Thoracic aorta (tissue), 2 donors: ENCODE data around the gene CBX6. TPM values are rescaled to one million over a fixed set of nuclear protein-coding genes. Genes with fewer than 3 reads are reported as not detected.
A peak's percentile ranks its signal among the peaks of the same experiment; 100 is the strongest.

Source experiments
- ATAC-seq: fragments of 150-250 bp; one replicate; pipeline ENCODE4 v1.8.0; 2017; ENCODE audit warnings: low read depth; ENCODE audit not compliant: insufficient number of reproducible peaks, low FRiP score
- DNase-seq: peaks from one replicate; pipeline ENCODE4 v3.0.0-alpha.2; 2020; ENCODE audit warnings: low spot score
- H3K27ac ChIP-seq, 2 donors: fragments of 200-600 bp; sonication (generic); 1 replicate in 1 of 2; 2 replicates in 1 of 2; pipeline ENCODE4 v1.5.1; 2016; ENCODE audit warnings: mild to moderate bottlenecking in 2 of 2, moderate library complexity in 2 of 2
- H3K27me3 ChIP-seq: fragments of 200-600 bp; sonication (generic); replicated peaks from 2 replicates; pipeline ENCODE4 v1.6.0; 2016; ENCODE audit warnings: mild to moderate bottlenecking; ENCODE audit not compliant: insufficient read depth
- H3K36me3 ChIP-seq: fragments of 200-600 bp; sonication (generic); one replicate; pipeline ENCODE4 v1.5.1; 2016
- H3K4me1 ChIP-seq, 2 donors: fragments of 200-600 bp; sonication (generic); 1 replicate in 1 of 2; 2 replicates in 1 of 2; pipeline versions ENCODE4 v1.5.1 to v1.6.0; 2016; ENCODE audit warnings: low read depth in 2 of 2, mild to moderate bottlenecking in 1 of 2; ENCODE audit not compliant: control insufficient read depth in 1 of 2
- H3K4me3 ChIP-seq: fragments of 200-600 bp; sonication (generic); 2 replicates; pipeline ENCODE4 v1.5.1; 2016; ENCODE audit warnings: mild to moderate bottlenecking
- H3K9me3 ChIP-seq: fragments of 200-600 bp; sonication (generic); 2 replicates; pipeline ENCODE4 v1.5.1; 2016
- total RNA-seq, 2 donors: library from RNA; depleted of rRNA; stranded (reverse); fragments of >200 nt; gene quantifications; one replicate each; pipeline versions ENCODE4 v1.1.0 to v1.2.3, GENCODE V29; 2016
- TF ChIP-seq, protein P1 (sequence below): fragments of 200-600 bp; sonication (generic); IDR thresholded peaks from one replicate; pipeline ENCODE4 v1.5.1; 2019; ENCODE audit warnings: antibody characterized with exemption

The CBX6 gene
- total RNA-seq, 2 donors from 2014 or later = 80.1 to 111 TPM

DNA sequence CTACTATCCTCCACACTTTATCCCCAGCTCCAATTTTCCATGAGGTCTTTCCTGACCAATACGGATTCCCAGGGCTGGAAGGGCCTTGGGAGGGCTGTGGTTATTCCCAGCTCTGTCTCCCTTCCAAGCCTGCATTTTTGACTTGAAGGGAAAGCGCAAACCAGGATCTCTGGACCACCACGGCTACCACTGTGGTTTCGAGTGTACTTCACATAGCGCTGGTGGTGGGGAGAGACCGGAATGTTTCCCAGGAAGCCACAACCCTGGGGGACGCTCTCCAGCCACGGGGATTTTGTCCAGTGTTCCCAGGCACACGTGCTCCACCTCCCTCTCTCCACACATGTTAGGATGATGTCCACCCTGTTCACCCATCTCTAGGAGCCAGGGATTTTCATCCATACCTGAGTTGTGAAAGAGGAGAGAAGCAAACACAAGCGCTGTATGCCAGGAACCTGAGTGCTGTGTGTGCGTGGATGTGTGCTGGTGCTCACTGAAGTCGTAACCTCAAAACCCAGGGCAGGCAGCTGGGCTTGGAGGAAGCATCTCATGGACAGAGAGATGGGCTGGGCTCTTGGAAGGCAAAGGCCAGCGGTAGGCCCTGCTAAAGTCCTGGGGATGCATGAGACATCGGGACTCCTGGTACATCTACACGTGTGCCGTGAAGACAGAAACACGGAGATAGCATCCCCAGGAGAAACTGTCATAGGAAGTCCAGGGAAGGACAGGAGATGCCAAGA lies 26.8 kb downstream of the CBX6 start:
- H3K4me3 ChIP-seq = no peak overlapping the region
- H3K27ac ChIP-seq = peak overlapping the region; percentile 88 to 93
- no peak for ATAC-seq

DNA sequence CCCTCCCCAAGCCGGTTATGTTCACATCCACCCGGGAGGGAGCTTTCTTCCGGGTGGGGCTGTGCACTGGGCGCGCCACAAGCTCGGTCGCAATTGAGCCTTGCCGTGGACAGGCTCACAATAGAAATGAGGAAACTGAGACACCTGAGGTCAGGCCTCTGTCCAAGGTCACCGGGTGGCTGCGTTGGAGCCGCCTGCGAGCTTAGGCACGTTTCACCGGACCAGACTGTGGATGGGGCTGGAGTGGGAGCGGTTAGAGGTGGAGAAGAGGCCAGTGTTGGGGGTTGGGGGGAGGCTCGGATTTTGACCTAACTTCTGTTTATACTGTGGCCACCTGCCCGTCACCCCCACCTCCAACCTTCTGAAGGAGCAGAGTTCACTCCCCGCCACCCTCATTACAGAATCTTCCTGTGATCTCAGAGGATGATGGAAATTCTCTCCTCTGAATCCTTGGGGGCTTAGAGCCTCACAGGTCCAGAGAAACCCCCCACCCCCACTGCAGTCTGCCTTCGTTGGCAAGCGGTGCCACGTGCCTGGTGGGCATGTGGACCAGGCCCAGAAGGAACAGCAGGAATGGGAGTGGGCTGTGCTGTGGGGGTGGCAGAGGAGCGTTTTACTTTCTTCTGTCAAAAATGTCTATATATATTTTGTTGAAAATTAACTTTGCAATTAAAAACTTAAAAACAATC lies 27.6 kb downstream of the CBX6 start:
- Histone ChIP-seq H3K4me1 (peaks cover 27 to 65% of the 10 kb centered on the region in 2 donors), H3K4me3 (peak overlapping the region; percentile 68)

More for the DNA sequence above, 26.8 kb downstream of the CBX6 start:
- no peak for DNase-seq
- H3K9me3 ChIP-seq = no peaks in the 10 kb centered on the region
- peaks cover 27 to 65% of the 10 kb centered on the region in 2 donors for H3K4me1 ChIP-seq
- H3K36me3 ChIP-seq = no peaks in the 10 kb centered on the region
- no peaks in the 10 kb centered on the region for H3K27me3 ChIP-seq
- TF ChIP-seq, protein P1, sequence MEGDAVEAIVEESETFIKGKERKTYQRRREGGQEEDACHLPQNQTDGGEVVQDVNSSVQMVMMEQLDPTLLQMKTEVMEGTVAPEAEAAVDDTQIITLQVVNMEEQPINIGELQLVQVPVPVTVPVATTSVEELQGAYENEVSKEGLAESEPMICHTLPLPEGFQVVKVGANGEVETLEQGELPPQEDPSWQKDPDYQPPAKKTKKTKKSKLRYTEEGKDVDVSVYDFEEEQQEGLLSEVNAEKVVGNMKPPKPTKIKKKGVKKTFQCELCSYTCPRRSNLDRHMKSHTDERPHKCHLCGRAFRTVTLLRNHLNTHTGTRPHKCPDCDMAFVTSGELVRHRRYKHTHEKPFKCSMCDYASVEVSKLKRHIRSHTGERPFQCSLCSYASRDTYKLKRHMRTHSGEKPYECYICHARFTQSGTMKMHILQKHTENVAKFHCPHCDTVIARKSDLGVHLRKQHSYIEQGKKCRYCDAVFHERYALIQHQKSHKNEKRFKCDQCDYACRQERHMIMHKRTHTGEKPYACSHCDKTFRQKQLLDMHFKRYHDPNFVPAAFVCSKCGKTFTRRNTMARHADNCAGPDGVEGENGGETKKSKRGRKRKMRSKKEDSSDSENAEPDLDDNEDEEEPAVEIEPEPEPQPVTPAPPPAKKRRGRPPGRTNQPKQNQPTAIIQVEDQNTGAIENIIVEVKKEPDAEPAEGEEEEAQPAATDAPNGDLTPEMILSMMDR = no peak

DNA sequence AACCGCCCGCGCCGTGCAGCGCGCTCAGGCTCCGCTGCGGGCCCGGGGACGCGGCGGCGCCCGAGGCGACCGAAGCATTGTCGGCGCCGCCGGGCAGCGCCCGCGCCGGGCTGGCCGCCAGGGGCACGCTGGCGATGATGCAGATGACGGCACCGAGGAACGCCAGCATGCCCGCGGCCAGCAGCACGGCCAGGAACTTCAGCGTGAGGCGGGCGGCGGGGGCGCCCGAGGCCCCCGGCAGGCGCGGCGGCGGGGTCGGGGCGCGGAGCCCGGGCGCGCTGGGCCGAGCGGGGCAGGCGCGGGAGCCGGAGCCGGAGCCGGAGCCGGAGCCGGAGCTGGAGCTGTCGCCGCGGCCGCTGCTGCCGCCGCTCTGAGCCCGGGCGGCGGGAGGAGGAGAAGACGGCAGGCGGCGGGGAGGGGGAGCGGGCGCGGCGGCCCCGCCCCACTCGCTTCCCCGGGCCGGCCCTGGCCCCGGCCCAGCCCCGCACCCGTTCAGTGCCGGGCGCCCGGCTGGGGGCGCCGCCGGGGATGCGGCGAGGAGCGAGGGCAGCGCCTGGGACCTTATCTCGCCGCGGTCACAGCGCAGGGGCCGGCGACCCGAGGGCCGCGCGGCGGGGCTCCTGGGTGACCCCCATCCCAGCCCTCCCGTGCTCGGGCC lies 28.2 kb downstream of the CBX6 start, which contains the start of gene NPTXR:
TSS of gene NPTXR (minus strand) at position 372 of the 658 bp plus-strand sequence.
- peak; percentile 31 for ATAC-seq
- peak within 1 kb of the TSS; percentile 88 to 93 for H3K27ac ChIP-seq
- H3K9me3 ChIP-seq = no peaks in the 10 kb centered on the region
- no peaks in the 10 kb centered on the region for H3K36me3 ChIP-seq
- H3K4me3 ChIP-seq = peak within 1 kb of the TSS; percentile 85
- TF ChIP-seq, protein P1 = no peak
- peaks cover 27 to 65% of the 10 kb centered on the region in 2 donors for H3K4me1 ChIP-seq
- no peaks in the 10 kb centered on the region for H3K27me3 ChIP-seq
- DNase-seq = no peak

More for the DNA sequence above, 27.6 kb downstream of the CBX6 start:
- Histone ChIP-seq H3K27ac (peak overlapping the region; percentile 88 to 93), H3K36me3 (no peaks in the 10 kb centered on the region), H3K27me3 (no peaks in the 10 kb centered on the region), H3K9me3 (no peaks in the 10 kb centered on the region)
- DNase-seq = no peak
- no peak for ATAC-seq
- TF ChIP-seq, protein P1 = no peak

DNA sequence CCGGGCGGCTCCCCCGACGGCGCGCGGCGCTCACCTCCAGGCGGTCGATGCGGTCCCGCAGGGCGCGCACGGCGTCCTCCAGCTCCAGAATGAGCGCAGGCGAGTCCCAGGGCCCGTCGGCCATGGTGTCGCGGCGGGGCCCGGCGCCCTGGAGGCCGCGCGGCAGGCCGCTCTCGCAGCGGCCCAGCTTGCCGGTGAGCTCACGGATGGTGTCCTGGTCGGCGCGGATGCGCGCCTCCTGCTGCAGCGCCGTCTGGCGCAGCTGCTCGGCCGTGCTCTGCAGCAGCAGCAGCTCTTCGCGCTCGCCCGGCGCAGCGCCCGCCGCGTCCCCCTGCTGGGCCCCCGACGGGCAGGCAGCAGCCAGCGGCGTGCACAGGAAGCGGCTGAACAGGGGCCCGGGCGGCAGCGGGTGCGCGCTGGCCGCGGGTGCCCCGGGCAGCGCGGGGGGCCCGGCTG lies 28.8 kb downstream of the CBX6 start:
- TF ChIP-seq, protein P1 = peak; percentile 45
- Histone ChIP-seq H3K4me3 (peak overlapping the region; percentile 85), H3K9me3 (no peaks in the 10 kb centered on the region), H3K27ac (peak overlapping the region; percentile 83), H3K4me1 (peaks cover 27 to 65% of the 10 kb centered on the region in 2 donors), H3K27me3 (no peaks in the 10 kb centered on the region), H3K36me3 (no peaks in the 10 kb centered on the region)
- DNase-seq (no peak), ATAC-seq (peak; percentile 4)
